GM23338 (cell line): Measurements from ENCODE around the gene MTAP.

Source experiments
- CREB1 ChIP-seq: fragments of 250-450 bp; sonication (Bioruptor Pico); IDR thresholded peaks from 2 replicates; pipeline ENCODE4 v1.5.0; 2020; ENCODE audit warnings: low read depth, mild to moderate bottlenecking, moderate library complexity
- CTCF ChIP-seq, 2 experiments: fragments of 200-600 bp in 1 of 2; sonication (generic) in 1 of 2; conservative IDR thresholded peaks; 2 replicates each; pipeline versions ENCODE4 v1.5.1 to v1.6.1; 2016 to 2017; ENCODE audit warnings: antibody characterized with exemption in 2 of 2, low read depth in 2 of 2, mild to moderate bottlenecking in 2 of 2, moderate library complexity in 1 of 2
- ETS1 ChIP-seq: IDR thresholded peaks from 2 replicates; pipeline ENCODE4 v1.6.1; 2016; ENCODE audit warnings: antibody characterized with exemption
- EZH2 ChIP-seq: fragments of 200-600 bp; sonication (generic); IDR thresholded peaks from one replicate; pipeline ENCODE4 v1.8.0; 2017; ENCODE audit warnings: antibody characterized with exemption, mild to moderate bottlenecking, low read depth; ENCODE audit not compliant: unreplicated experiment
- EZH2phosphoT487 ChIP-seq: fragments of 200-600 bp; sonication (generic); IDR thresholded peaks from one replicate; pipeline ENCODE4 v1.8.1; 2018; ENCODE audit warnings: antibody characterized with exemption; ENCODE audit not compliant: unreplicated experiment
- JUNB ChIP-seq: IDR thresholded peaks from one replicate; pipeline ENCODE4 v1.6.1; 2016; ENCODE audit warnings: antibody characterized with exemption; ENCODE audit not compliant: unreplicated experiment
- NANOG ChIP-seq: IDR thresholded peaks from 2 replicates; pipeline ENCODE4 v1.6.1; 2016; ENCODE audit warnings: antibody characterized with exemption, borderline replicate concordance
- POLR2AphosphoS5 ChIP-seq: IDR thresholded peaks from 2 replicates; pipeline ENCODE4 v1.6.1; 2016; ENCODE audit warnings: antibody characterized with exemption, low read depth
- REST ChIP-seq: IDR thresholded peaks from one replicate; pipeline ENCODE4 v1.6.1; 2018; ENCODE audit warnings: antibody characterized with exemption; ENCODE audit not compliant: unreplicated experiment
- STAT1 ChIP-seq: IDR thresholded peaks from one replicate; pipeline ENCODE4 v1.6.1; 2016; ENCODE audit warnings: antibody characterized with exemption; ENCODE audit not compliant: unreplicated experiment

- no peak for TF ChIP-seq REST
- no peak for TF ChIP-seq CTCF (conservative IDR thresholded peaks at IDR 0.05; ENCODE audit: low read depth in 2 of 2)
- TF ChIP-seq POLR2AphosphoS5: no peak
- TF ChIP-seq JUNB: no peak
- TF ChIP-seq CREB1: no peak
- TF ChIP-seq EZH2phosphoT487: no peak
- no peak for TF ChIP-seq ETS1
- TF ChIP-seq EZH2: no peak
- no peak for TF ChIP-seq NANOG
- TF ChIP-seq STAT1: no peak
These were observed 9.5 kb downstream of the MTAP start for GRCh38 chr9:21811914-21812313.
